Activated gamma-delta T cell (primary cell): Measurements from ENCODE around the gene CCL1.
"Not testable (repeated sequence)": the region's sequence is repeated elsewhere in the genome, so short reads cannot be mapped to it uniquely, and the experiment has no call there.

ENCODE experiments used
- DNase-seq: peaks from one replicate; lab custom pipeline; 2025; lab: John Stamatoyannopoulos, UW

Gene CCL1

DNA sequence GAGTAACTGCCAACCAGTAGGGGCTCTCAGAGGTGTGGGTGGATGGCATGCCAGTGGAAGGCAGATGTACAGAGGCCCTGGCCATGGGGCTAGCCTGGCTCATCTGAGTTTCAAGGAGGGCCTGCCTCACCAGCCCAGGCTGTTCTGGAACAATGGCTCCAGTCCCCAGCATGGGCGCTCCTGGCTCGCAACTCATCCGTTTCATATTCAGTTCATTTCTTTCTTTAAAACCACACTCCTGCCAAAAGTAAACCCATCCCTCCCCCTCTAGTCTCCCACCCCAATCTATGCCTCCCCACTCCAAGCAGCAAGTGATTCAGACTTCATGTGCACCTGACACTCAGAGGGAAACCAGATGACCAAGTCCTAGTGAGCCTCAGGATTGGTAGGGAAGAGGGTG is 4.4 kb downstream of the CCL1 start:
- no peak for DNase-seq

DNA sequence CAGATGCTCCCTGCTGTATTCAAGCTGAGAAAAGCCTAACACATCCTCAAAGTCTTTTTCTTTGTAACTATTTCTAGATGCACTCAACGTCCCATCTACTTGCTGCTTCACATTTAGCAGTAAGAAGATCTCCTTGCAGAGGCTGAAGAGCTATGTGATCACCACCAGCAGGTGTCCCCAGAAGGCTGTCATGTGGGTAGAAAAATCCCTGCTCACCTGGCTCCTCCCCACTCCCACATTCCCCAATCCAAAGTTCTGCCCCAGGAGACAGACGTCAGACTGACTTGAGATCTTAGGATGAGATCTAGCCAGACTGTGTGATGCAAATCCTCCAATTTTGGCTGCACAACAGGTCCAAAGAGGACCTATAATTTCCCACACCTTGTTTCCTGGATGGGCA is 5.6 kb downstream of the CCL1 start:
- DNase-seq, result no peak

- no peak for DNase-seq
These were observed 6.8 kb downstream of the CCL1 start, which contains the start of gene CCL13 for GRCh38 chr17:34356194-34356593. CCL13 (plus strand) TSS chr17:34356480; CDS start chr17:34356527, 47 bp downstream.

DNA sequence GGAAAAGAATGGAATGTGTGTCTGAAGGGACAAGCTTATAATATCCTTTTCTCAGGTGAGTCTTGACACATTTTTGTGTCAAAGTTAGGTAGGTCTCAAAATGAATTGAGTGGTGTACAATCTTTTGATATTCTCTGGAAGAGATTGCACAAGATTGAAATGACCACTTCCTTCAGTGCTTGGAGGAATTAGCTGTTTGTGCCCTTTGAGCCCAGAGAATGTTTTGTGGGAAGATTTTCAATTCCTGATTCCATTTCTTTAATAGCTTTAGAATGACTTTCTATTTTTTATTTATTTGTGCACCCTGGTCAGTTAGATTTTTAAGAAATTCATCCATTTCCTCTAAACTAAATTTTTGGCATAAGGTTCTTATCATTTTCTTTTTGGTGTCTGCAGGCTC is 8.4 kb downstream of the CCL1 start:
- no peak for DNase-seq

DNA sequence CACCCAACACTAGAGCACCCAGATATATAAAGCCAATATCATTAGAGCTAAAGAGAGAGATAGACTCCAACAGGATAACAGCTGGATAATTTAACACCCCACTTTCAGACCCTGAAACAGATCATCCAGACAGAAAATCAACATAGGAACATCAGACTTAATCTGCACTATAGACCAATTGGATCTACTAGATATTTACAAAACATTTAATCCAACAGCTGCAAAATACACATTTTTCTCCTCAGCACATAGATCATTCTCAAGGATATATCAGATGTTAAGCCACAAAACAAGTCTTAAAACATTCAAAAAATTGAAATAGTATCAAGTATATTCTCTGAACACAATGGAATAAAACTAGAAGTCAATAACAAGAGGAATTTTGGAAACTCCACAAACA is 10.8 kb downstream of the CCL1 start:
- DNase-seq, result no peak

GRCh38 chr17:34351096-34351495 is 11.9 kb downstream of the CCL1 start:
- DNase-seq, result no peak

DNA sequence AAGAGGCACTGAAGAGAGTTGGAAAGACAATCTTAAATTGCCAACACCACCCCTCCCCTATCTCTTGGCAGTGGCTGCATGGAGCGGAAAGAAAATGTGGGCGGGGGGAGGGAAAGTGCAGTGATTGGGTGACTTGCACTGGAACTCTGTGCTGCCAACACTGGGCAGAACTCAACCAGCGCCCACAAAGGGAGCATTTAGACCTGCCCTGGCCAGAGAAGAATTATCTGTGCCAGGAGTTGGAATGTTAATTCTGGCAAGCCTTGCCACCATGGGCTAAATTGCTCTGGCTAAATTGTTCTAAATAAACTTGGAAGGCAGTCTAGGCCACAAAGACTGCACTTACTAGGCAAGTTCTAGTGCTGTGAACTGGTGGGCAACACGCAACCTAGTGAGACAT is 13.3 kb downstream of the CCL1 start:
- DNase-seq, result no peak

DNA sequence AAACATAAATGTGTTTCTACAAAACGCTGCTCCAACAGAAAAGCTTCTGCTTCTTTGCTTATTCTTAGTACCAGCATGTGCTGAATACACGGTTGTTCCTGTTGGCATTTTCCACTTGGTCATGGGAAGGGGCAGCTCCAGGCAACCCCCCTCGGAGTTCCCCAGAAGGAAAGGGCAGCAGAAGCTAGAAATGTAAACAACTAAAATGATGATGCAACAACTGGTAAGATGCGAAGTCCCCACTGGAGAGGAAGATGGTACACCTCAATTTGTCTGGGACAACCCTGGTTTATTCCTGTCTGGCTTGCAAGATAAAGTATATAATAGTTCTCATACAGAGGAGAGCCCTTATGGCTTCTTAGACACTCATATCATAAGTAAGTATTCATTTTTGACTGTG is 16.0 kb downstream of the CCL1 start:
- no peak for DNase-seq

- no peak for DNase-seq
These were observed 21.1 kb downstream of the CCL1 start for GRCh38 chr17:34341916-34342315.

GRCh38 chr17:34339138-34339770 is 23.8 kb downstream of the CCL1 start:
- no peak for DNase-seq

GRCh38 chr17:34337701-34338100 is 25.3 kb downstream of the CCL1 start:
- no peak for DNase-seq

- not testable (repeated sequence) for DNase-seq
These were observed 35.5 kb downstream of the CCL1 start for GRCh38 chr17:34327580-34327979.

DNA sequence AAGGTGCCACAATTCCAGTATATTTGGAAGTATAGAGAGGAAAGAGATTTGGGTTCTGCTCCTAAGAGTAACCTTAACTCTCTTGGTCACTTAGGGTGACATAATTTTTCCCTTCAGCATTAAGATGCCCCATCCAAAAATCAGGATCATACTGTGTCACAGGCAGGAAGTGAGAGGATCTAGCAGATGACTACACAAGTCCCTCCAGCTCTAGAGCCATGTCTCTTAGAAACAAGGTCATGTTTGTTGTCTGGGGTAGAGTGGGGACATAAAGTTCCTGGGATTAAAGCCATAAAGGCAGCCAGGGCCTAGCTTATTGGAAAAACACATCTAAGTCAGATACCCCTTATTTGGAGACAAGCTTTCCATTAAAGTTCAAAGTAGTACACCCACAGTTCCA is 41.1 kb downstream of the CCL1 start:
- no peak for DNase-seq

DNA sequence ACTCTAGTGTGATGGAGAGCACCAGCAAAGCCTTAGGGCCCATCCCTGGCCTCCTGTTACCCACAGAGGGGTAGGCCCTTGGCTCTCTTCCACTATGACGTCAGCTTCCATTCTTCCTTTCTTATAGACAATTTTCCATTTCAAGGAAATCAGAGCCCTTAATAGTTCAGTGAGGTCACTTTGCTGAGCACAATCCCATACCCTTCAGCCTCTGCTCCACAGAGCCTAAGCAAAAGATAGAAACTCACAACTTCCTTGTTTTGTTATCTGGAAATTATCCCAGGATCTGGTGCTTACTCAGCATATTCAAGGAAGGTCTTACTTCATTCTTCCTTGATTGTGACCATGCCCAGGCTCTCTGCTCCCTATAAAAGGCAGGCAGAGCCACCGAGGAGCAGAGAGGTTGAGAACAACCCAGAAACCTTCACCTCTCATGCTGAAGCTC is 44.0 kb downstream of the CCL1 start, which contains the start of gene CCL8:
CCL8 (plus strand) TSS at position 397 of the 445 bp plus-strand sequence. CDS start 67 bp downstream, outside the sequence.
- DNase-seq, result no peak

DNA sequence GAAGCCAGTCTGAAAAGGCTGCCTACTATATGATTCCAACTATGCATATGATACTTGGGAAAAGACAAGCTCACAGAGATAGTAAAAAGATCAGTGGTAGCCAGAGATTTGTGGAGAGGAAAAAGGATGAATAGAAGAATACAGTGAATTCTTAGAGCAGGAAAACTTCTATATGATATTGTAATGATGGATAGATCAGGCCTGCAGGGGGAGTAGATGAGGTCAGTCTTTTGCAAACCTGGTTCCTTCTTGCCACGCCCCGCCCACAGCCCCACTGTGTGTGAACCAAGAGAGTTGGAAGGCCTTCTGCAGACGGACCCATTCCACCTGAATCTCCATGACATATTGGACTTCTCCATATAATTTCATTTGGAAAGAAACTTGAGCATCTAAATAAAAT is 44.6 kb downstream of the CCL1 start:
- no peak for DNase-seq

DNA sequence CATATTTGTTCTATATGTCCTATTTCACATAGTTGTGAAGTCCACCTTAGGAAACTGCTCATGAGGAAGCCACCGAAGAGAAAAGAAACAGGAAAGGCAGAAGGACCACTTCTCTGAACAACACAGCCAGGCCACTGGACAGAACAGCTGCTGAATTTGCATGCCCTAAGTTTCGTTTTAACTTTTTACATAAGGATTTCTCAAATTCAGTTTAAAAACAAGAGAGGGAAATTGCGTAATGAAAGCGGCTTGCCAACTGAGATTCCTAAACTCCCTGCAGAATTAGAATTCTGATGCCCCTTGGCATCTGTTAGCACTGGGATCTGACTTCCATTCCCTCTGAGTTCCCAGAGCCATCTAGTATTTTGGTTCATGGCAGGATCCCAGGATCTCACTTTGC is 48.8 kb downstream of the CCL1 start:
- no peak for DNase-seq

DNA sequence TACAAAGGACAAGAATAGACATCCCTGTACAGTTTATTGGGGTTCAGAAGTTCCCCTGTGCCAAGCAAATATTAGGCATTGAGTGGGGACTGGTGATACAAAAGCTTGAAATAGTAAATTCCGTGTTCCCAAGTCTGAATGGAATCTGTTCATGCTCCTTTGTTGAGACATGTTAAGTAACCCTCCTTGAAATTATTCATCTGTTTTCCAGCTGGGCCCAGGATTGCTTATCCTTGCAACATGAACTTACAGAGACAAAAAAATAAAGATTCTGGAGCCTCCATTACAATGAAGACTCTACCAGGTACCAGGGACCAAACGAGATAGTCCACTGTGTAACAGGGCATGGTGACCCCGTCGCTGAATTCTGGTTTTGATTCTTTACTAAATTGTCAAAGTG is 49.9 kb downstream of the CCL1 start:
- DNase-seq, result no peak

- DNase-seq, result no peak
These were observed 51.0 kb downstream of the CCL1 start for GRCh38 chr17:34312080-34312479.

DNA sequence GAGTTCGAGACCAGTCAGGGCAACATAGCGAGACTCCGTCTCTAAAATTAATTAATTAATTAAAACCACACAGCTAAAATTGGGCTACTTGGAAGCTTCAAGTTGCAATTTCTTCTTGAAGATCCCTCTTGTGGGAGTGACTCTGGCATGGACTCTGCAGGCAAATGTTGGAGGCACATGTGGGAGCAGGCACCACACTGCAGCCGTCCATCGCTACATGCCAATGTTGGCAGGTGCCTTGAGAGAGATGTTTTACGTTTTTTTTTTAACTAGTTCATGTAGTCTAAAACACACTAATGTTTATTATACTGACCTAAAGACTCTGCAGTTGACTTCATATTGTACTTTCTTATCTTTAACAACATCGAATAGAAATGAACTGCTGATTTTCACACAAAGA is 51.7 kb downstream of the CCL1 start:
- DNase-seq, result no peak
